ENCODE data around the gene PKN1.

GRCh38 chr19:14463747-14464146 is 30.6 kb downstream of the PKN1 start:
- TF ChIP-seq CTCF (IDR thresholded peaks at IDR 0.05; ENCODE audit: low read depth, low read length) (no peak), EZH2phosphoT487 (IDR thresholded peaks at IDR 0.05; ENCODE audit: low read depth) (no peak)
